ENCODE measurements around the gene PNPLA7.

Gene PNPLA7

GRCh38 chr9:137449931-137450538, 100.2 kb downstream of the PNPLA7 start:
- DNase-seq (ENCODE audit: low read depth) = no peak

- no peak for DNase-seq (ENCODE audit: low read depth)
These were observed 100.9 kb downstream of the PNPLA7 start for GRCh38 chr9:137449081-137449844.

DNA sequence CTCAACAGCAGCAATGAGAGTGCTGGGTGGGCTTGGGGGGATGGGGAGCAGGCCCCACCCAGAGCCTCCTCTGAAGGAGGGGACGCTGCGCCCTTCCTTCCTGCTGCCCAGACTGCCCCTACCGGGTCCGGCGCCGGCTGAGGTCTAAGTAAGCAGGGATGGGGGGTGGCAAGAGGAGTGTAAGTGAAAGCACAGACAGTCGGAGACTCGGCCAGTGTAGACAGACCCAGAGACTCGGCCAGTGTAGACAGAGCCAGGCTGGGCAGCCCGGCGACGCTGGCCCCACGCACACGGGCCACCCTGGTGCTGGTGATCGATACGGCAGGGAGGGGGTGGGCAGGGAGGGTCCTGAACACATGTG, 101.6 kb downstream of the PNPLA7 start:
- DNase-seq (ENCODE audit: low read depth) = no peak

DNA sequence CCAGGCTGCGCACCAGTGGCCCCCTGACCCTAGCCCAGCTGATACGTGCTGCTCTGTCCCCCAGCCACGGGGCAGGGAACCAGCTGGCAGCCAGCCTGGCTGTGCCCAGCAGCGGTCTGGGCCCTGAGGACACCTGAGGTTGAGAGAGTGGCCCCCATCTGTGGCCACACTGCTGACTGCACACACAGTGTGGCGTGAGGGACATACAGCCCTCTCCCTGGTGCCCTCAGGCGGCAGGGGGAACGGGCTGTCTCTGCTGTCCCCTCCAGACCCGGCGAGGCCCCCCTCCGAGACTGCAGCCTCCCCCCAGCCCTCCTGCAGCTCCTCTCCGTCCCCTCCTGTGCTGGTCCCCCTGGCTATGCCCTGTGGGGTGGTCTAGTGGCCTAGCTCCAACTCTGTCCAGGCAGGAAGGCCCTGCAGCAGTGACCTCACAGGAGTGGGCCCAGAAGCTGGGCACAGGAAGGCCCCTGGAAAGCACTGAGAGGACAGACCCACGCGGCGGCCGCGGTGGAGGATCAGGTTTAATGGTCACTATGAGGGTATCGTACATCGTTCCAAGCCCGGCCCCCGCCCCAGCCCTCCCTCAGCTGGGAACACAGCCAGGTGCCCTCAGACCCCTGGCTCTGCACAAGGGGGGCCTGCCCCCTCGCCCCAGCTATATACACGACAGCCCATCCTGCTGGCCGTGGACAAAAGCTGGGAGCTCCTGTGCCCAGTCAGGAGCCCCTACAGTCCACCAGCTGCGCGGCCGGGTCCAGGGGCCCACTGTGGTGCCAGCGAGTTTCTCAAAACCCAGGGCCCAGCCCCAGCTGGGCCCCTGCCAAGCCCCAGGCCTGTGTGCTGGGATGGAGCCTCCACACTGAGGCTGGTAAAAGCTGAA, 102.2 kb downstream of the PNPLA7 start:
- no peak for DNase-seq (ENCODE audit: low read depth)

GRCh38 chr9:137446851-137447471, 103.2 kb downstream of the PNPLA7 start:
- no peak for DNase-seq (ENCODE audit: low read depth)

DNA sequence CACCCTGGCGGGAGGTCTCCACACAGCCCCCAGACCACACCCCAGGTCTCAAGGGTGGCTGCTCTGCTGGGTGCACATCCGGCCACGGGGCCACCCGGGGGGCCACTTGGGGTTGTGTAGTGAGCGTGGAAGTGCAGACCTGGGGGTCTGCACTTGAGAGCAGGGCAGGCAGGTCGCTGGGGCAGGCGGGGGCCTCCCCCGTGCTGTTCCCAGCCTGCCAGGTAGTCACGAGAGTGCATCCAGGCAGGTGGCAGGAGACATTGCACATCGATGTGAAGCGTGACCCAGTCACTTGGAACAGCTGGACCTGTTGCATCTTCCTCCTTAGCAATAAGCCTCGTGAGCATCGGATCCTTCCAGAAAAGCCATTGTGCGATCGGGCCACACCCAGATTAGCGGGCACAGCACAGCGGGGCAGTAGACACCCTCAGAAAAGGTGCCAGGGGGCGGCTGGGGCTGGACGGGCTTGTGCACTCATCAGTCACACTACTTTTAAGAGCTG, 104.2 kb downstream of the PNPLA7 start:
- DNase-seq (ENCODE audit: low read depth) = no peak

- DNase-seq (ENCODE audit: low read depth) = peak; percentile 44
These were observed 104.9 kb downstream of the PNPLA7 start for GRCh38 chr9:137445275-137445807.

- no peak for DNase-seq (ENCODE audit: low read depth)
These were observed 106.0 kb downstream of the PNPLA7 start for GRCh38 chr9:137444106-137444790.

- DNase-seq (ENCODE audit: low read depth) = no peak
These were observed 108.3 kb downstream of the PNPLA7 start for GRCh38 chr9:137441935-137442321.

- no peak for DNase-seq (ENCODE audit: low read depth)
These were observed 108.8 kb downstream of the PNPLA7 start, which contains the start of gene ENTPD8 for GRCh38 chr9:137441289-137441934. ENTPD8 (minus strand) TSS chr9:137441357; CDS start chr9:137438285, 3,072 bp downstream.

DNA sequence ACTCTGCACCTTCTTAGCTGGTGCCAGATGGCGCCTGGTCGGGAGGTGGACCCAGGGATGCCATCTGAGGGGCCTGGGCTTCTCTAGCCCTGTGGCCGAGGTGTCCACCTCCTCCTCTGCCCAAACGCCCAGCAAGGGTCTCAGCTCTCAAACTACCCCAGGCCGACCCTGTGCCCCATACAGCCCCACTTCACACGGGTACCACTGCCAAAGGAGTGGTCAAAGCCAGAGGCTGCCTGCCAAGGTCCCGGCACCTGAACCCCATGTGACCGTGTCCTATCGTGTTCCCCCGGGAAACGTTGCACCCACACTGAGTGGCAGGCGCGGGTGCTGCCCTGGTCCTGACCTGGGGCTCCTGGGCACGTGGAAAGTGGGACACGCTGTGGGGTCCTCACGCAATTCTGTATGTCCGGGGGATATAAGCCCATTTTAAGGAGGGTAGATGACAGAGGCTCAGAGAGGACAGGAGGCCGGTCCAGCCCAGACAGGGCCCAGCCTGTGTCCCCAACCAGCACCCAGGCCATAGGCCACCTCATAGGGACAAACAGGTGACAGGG, 111.0 kb downstream of the PNPLA7 start:
- no peak for DNase-seq (ENCODE audit: low read depth)

DNA sequence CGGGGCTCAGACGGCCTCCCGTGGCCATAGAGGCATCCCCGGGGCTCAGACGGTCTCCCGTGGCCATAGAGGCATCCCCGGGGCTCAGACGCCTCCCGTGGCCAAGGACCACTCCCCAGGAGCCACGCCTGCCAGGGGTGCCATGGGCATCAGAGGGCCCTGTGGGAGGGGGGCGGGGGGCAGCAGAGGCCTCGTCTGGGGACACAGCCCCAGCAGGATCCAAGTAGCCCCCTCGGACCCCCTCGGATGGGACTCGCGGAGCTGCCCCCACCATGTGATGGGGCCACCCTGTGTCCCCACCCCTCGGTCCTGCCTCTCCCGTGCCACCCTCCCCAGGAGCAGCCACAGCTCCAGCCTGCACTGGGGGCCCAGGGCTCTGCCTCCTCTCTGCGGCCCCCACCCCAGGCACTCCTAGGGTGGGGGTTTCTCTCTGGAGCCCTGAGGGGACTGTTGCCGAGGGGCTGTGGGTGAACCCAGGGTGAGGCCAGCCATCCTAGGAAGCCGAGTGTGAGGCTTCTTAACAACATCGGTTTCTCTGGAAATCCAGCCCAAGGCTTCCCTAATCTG, 111.5 kb downstream of the PNPLA7 start:
- DNase-seq (ENCODE audit: low read depth) = no peak

DNA sequence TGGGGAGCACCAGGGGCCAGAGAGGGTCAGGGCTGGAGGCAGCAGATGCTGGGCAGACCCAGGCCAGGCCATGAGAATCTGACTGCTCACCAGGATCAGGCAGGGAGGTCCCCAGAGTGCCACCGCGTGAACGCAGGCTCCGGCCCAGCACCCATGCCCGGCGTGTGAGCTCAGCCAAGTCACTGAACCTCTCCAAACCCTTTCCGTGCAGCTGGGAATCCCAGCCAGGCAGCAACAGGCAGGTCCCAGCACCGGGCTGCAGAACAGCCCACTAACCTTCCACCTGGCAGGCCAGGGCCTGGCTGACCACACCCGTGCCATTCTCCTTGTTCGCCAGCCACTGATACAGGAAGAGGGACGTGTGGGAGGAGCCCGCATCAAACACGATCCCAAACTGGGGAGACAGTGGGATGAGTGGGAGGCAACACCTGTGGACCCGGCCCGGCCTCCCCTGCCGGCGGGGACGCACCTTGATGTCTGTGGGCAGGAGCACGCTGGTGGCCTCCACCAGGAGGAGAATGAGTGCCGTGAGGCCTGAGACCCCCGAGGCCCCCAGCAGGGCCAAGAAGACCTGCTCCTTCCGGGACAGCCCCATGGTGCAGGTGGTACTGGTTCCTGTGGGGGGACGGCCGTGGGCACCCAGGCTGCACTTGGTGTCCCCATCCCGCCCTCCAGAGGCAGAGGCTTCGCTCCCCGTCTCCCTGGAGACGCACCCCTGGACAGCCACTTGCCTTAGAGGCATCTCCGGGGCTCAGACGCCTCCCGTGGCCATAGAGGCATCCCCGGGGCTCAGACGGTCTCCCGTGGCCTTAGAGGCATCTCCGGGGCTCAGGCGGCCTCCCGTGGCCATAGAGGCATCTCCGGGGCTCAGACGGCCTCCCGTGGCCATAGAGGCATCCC, 112.3 kb downstream of the PNPLA7 start:
- DNase-seq (ENCODE audit: low read depth) = no peak

GRCh38 chr9:137436761-137437600, 113.2 kb downstream of the PNPLA7 start:
- DNase-seq (ENCODE audit: low read depth) = no peak

GRCh38 chr9:137435980-137436760, 114.0 kb downstream of the PNPLA7 start:
- peak; percentile 71 for DNase-seq (ENCODE audit: low read depth)

GRCh38 chr9:137435381-137435891, 114.8 kb downstream of the PNPLA7 start:
- DNase-seq (ENCODE audit: low read depth) = no peak

All from GM04504 (cell line).